Mammary epithelial cell (primary cell): Measurements from ENCODE around the gene OSBPL2.

Experiments
- CTCF ChIP-seq, 2 donors: IDR thresholded peaks in 1 of 2; conservative IDR thresholded peaks in 1 of 2; 2 replicates each; pipeline ENCODE4 v1.5.1; 2011 to 2012; ENCODE audit warnings: inconsistent platforms in 2 of 2, low read length in 2 of 2, mild to moderate bottlenecking in 2 of 2, control low read depth in 1 of 2, low read depth in 1 of 2; ENCODE audit not compliant: insufficient read depth in 1 of 2; ENCODE audit errors: extremely low read depth in 1 of 2
- EZH2 ChIP-seq: IDR thresholded peaks from 2 replicates; pipeline ENCODE4 v1.6.1; 2012; ENCODE audit warnings: low read length, inconsistent platforms, borderline replicate concordance

DNA sequence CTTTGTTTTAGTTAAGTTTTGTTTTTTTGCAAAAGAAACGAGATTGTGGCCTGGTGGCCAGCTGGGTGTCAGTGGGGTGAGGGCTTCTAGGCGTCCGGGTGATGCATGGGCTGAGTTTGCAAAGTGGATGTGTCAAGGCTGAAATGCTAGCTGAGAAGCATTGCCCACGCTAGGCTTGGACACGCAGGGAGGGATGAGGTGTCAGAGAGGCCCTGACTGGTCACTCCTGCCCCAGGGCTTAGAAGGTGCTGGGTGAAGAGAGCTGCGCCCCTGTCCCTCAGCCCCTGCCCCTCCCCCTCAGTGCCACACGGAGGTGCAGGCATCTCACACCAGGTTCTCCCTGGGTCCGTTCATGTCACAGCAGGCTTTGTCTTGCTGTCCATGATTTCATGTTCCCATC is 8.1 kb downstream of the OSBPL2 start:
- TF ChIP-seq CTCF (conservative IDR thresholded peaks at IDR 0.05 in 1 of 2, IDR thresholded peaks at IDR 0.05 in 1 of 2; ENCODE audit: extremely low read depth in 1 of 2, insufficient read depth in 1 of 2, low read depth in 1 of 2, low read length in 2 of 2) (no peak), EZH2 (no peak)
